ENCODE results near the gene AIG1.
"Not testable (repeated sequence)": the region's sequence is repeated elsewhere in the genome, so short reads cannot be mapped to it uniquely, and the experiment has no call there.

AIG1 gene

GRCh38 chr6:143135325-143135724 is 74.6 kb downstream of the AIG1 start:
- DNase-seq: no peak

GRCh38 chr6:143135797-143136561 is 75.3 kb downstream of the AIG1 start:
- no peak for DNase-seq

- DNase-seq: no peak
Measured at GRCh38 chr6:143136647-143137046, 76.0 kb downstream of the AIG1 start.

- peak; percentile 12 for DNase-seq
Measured at GRCh38 chr6:143139239-143139784, 78.6 kb downstream of the AIG1 start.

GRCh38 chr6:143139884-143140283 is 79.2 kb downstream of the AIG1 start:
- peak; percentile 48 for DNase-seq

GRCh38 chr6:143140767-143141166 is 80.1 kb downstream of the AIG1 start:
- no peak for DNase-seq

GRCh38 chr6:143141442-143141841 is 80.8 kb downstream of the AIG1 start:
- DNase-seq: no peak

- DNase-seq: no peak
Measured at GRCh38 chr6:143146186-143146851, 85.6 kb downstream of the AIG1 start.

- DNase-seq: no peak
Measured at GRCh38 chr6:143149771-143150170, 89.1 kb downstream of the AIG1 start.

GRCh38 chr6:143150281-143150680 is 89.6 kb downstream of the AIG1 start:
- no peak for DNase-seq

- DNase-seq: no peak
Measured at GRCh38 chr6:143151381-143151780, 90.7 kb downstream of the AIG1 start.

GRCh38 chr6:143155681-143156080 is 95.0 kb downstream of the AIG1 start:
- no peak for DNase-seq

GRCh38 chr6:143157131-143157530 is 96.4 kb downstream of the AIG1 start:
- DNase-seq: no peak

GRCh38 chr6:143158113-143158581 is 97.5 kb downstream of the AIG1 start:
- no peak for DNase-seq

GRCh38 chr6:143159001-143159400 is 98.3 kb downstream of the AIG1 start:
- DNase-seq: no peak

GRCh38 chr6:143160015-143160414 is 99.3 kb downstream of the AIG1 start:
- DNase-seq: no peak

GRCh38 chr6:143160439-143161220 is 99.9 kb downstream of the AIG1 start:
- DNase-seq: no peak

GRCh38 chr6:143163621-143164020 is 102.9 kb downstream of the AIG1 start:
- no peak for DNase-seq

- no peak for DNase-seq
Measured at GRCh38 chr6:143164565-143165105, 103.9 kb downstream of the AIG1 start.

- DNase-seq: no peak
Measured at GRCh38 chr6:143165315-143165855, 104.7 kb downstream of the AIG1 start.

- DNase-seq: no peak
Measured at GRCh38 chr6:143166247-143166695, 105.6 kb downstream of the AIG1 start.

GRCh38 chr6:143167224-143167623 is 106.5 kb downstream of the AIG1 start:
- DNase-seq: no peak

- not testable (repeated sequence) for DNase-seq
Measured at GRCh38 chr6:143168396-143168816, 107.7 kb downstream of the AIG1 start.
